ENCODE results near the gene PILRA.
A peak's percentile ranks its signal among the peaks of the same experiment; 100 is the strongest.
"Not testable (repeated sequence)": the region's sequence is repeated elsewhere in the genome, so short reads cannot be mapped to it uniquely, and the experiment has no call there.

PILRA gene

DNA sequence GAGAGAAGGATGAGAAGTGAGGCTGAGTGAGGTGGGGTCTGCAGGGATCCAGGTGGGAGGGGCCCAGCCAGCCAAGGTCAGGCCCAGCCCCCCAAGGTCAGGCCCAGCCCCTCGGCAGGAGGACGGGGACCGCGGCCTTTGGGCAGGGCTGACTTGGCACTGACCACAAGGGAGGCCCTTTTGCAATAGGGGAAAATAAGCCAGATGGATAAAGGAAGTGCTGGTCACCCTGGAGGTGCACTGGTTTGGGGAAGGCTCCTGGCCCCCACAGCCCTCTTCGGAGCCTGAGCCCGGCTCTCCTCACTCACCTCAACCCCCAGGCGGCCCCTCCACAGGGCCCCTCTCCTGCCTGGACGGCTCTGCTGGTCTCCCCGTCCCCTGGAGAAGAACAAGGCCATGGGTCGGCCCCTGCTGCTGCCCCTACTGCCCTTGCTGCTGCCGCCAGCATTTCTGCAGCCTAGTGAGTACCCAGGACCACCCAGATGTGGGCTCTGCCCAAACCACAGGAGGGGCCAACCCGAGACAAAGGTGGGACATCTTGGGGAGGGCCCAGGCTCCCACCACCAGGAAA, at the start of gene PILRA:
TSS of gene PILRA (plus strand) at position 227 of the 571 bp plus-strand sequence. CDS start at position 397, 170 bp downstream.
- no peak for DNase-seq

DNA sequence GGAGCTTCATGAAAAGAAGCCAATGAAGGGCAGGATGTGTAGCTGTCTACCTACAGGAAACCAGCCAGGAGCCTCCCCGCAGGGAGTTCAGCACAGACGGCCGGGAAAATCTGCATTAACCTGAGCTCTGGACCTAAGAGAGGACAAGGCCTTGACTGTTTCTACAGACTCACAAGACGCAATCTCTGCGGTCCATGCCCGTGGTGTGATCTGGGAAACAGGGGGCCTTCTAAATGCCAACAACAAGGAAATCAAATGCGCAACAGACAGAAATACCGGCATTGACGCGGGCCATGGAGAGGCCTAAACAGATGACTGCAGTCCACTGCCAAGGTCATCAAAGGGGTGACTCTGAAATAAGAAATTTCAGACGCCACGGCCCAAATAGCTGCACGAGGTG, 49.1 kb upstream of the PILRA start:
- DNase-seq, result not testable (repeated sequence)

DNA sequence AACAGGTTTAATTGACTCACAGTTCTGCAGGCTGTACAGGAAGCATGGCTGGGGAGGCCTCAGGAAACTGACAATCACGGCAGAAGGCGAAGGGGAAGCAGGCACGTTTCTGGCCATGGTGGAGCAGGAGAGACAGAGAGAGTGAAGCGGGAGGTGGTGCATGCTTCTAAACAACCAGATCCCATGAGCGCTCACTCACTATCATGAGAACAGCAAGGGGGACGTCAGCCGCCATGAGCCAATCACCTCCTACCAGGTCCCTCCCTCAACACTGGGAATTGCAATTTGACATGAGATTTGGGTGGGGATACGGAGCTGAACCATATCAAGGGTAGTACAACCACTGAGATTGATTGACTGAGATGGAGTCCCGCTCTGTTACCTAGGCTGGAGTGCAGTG, 47.6 kb upstream of the PILRA start:
- DNase-seq, result not testable (repeated sequence)

DNA sequence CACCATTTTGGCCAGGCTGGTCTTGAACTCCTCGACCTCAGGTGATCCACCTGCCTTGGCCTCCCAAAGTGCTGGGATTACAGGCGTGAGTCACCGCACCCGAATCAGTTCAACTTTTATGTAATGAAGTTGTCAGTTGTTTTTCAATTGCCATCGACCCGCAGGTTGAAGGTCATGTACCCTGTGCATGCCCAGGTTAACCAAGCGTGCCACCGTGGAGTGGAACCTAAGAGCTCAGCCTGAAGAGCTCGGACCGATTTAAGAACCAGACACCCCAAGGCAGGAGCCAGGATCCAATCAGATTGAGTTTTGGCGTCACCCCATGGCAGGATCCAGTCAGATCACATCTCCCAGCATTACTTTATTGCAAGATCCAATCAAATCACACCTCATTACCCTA, 46.4 kb upstream of the PILRA start:
- DNase-seq, result not testable (repeated sequence)

DNA sequence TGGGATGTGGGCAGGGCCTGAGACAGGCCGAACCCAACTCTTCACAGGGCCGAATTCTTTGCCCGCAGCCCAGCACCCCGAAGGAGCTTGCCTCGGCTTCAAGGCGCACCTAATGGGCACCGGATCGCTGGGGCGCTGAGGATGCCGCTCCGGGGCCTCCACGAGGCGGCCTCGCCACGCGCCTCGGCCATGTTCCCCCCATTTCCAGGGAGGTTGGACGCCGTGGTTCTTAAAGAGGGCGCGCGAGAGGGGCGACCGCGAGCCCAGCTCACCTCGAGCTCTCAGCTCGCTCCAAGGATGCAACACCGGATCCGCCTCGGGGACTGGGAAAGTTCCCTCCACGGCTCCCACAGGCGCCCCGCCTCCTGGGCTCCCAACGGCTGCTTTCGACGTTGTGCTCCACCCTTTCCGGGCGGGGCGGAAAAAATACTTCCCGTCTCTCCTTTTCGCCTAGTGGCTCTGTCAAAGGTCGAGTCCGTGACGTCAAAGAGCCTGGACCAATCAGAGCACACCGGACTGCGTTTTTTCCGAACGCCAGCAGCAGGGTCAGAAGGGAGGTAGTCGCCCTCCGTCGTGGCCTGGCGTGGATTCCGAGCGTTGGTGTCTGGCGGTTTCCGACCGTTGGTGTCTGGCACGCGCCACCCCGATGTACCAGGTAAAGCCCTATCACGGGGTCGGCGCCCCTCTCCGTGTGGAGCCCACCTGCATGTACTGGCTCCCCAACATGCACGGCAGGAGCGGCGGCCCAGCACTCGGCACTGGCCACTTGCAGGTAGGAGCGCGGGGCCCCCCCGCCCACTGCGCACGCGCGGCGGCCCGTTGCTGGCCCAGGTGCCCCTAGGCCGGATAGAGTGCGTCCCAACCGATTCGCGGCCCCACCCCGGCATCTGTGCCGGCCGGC, 37.5 kb upstream of the PILRA start:
- peak; percentile 98 for DNase-seq

DNA sequence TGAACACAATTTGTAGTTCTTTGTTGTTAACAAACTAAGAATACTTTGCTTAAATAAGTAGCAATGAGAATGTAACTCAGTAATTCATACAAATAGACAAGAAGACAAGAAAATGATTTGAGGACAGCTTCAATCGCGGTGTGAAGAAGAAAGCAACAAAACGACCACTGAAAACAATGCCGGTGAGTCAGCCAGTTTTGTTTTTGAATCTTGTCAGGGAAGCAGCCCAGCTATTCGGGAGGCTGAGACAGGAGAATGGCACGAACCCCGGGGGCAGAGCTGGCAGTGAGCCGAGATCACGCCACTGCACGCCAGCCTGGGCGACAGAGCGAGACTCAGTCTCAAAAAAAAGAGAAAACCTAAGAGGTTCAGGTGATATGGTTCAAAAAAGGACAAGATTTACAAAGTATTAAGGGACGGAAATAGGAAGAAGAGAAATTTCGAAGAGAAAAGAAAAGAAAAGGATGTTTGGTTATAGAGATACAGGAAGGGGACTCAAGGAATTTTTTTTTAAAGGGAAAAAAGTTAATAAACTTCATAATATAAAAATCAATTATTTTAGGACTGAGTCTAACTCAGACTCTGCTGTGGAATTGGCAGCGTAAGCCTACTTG, 35.1 kb upstream of the PILRA start:
- DNase-seq, result not testable (repeated sequence)

DNA sequence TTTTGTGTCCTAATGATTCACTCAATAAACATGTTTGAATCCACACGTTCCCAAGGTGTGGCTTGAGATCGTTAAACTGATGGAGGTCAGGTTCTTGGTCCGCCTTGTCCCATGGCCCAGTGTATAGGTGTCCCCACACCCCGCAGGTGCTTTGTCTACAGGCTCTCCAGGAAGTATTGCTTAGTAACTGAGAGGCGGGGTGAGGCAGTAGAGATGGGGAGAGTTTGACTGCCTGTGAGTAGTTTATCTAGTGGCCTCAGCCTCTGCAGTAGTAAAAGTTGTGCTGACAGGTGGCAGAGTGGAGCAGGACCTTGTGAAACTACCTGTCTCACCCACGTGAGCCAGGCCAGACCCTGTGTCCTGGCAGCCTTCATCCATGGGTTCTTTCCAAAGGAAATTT, 32.0 kb upstream of the PILRA start:
- not testable (repeated sequence) for DNase-seq

DNA sequence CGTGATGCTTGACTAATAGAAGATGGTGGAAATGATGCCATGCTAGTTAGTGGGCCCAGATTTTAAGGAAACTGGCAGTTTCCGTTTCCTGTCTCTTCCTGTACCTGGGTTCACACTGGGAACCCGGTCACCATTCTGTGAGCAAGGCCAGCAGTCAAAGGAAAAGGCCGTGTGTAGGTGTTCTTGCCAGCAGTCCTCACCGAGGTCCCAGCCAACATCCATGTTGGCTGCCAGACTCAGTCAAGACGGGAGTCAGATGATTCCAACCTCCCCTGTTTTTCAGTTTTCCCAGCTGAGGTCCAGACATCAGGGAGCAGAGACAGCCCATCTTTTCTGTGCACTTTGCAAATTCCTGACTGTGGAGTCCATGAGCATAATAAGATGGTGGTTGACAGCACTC, 30.5 kb upstream of the PILRA start:
- no peak for DNase-seq

DNA sequence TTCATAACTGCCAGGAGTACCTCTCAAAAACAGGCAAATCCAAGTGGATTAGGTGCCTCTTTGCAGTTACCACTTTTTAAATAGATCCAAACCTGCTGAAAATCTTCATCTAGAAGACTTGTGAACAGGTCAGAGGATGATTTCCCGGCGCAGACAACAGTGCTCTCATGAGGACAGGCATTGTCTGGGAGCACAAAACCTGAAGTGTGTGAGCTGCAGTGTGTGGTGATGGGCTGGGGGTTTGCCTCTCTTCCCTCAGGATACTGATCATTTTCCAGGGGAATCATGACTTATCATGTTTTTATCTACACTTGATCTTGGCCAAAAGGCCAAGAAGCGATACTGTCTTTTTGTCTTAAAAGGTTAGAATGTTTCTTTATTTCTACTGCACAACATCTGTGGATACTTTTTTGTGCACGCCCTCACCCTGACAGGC, 29.1 kb upstream of the PILRA start:
- DNase-seq, result not testable (repeated sequence)

DNA sequence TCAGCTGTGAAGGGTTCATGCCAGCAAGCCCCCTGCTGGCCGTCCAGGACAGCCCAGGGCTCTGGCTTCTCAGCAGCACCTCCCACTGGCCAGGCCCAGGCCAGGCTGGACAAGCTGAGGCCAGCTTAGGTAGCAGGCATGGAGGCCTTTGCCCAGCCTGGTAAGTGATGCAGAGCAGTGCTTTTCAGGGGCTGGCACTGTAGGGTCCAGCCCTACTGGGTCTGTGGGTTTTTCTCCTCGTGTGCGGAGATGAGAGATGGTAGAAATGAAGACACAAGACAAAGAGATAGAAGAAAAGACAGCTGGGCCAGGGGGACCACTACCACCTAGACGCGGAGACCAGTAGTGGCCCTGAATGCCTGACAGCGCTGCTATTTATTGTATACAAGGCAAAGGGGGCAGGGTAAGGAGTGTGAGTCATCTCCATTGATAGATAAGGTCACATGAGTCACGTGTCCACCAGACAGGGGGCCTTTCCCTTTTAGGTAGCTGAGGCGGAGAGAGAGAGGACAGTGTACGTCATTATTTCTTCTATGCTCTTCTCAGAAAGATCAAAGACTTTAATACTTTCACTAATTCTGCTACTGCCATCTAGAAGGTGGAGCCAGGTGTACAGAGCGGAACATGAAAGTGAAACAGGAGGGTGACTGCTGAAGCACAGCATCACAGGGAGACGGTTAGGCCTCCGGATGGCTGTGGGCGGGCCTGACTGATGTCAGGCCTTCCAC, 28.6 kb upstream of the PILRA start:
- peak; percentile 92 for DNase-seq

DNA sequence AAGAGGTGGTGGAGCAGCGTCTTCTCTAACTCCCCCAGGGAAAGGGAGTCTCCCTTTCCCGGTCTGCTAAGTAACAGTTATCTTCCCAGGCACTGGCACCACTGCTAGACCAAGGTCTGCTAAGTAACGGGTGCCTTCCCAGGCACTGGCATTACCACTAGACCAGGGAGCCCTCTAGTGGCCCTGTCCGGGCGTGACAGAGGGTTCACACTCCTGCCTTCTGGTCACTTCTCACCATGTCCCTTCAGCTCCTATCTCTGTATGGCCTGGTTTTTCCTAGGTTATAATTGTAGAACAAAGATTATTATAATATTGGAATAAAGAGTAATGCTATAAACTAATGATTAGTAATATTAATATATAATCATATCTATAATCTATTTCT, 28.0 kb upstream of the PILRA start:
- DNase-seq, result peak; percentile 70

DNA sequence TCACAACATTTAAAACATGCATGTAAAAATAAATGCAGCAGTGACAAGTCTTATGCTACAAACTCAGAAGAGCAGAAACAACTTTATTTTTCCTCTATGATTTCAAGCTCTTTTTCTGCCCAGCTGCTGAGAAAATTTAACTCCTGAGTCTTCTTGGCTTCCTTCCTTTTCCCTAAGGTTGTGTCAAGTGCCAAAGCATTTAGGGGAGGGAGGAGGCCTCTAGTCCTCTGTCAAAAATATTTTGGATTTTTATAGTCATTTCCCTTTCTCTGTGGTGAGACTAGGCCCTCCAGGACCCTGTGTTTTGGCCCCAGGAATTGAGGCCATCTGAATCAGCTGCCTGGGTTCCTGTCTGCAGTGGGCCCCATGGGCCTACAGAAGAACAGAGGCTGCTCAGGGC, 26.4 kb upstream of the PILRA start:
- no peak for DNase-seq

DNA sequence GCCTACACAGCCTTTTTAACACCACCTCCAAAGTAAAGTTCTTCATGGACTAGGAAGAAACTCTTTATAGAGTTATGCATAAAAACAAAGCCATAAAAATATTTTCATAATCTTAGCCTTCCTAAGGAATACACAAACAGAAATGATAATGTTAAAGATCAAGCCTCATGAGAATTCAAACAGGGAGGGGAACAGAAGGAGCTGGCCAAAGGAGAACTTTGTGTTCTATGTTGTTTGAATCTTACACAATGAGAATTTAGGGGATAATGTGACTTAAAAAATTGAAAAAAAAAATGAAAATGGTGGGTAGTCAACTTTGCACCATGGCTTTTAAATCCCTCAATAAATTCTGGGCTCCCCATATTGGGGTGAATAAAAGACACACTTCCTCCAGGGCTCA, 24.5 kb upstream of the PILRA start:
- no peak for DNase-seq

DNA sequence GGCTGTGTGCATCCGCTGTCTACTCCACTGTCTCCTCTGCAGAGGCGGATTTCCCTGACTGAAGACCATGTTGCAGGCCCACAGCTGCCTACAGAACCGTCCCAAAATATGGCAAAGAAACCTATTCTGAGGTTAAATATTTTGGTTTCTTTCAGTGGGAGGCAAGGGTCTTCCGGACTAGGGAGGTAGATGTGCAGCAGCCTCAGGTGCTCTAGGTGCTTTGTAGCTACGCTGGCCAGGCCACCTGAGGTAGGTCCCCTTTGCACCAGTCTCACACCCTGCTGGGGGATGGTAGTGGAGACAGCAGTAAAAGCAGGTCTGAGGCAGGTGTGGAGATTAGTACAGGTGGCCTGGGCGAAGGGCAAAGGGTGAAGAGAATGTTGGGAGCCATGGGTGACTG, 23.5 kb upstream of the PILRA start:
- no peak for DNase-seq

DNA sequence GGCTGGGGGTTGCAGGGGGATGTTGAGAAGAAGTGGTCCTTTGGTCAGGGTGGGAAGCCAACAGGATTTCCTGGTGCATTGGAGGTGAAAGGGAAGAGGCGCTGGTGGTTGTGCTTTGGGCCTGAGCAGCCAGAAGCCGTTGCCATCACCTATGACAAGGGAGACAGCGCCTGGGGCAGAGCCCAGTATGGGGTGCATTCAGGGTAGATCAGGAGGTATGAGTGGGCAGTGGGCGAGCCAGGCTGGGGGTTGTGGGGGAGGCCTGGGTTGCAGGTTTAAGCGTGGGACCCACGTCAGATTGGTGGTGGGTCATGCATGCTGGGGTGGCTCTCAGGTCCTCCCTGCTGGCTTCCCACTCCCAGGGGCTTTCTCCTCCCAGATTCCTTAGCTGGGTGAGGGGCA, 21.6 kb upstream of the PILRA start:
- DNase-seq, result no peak

DNA sequence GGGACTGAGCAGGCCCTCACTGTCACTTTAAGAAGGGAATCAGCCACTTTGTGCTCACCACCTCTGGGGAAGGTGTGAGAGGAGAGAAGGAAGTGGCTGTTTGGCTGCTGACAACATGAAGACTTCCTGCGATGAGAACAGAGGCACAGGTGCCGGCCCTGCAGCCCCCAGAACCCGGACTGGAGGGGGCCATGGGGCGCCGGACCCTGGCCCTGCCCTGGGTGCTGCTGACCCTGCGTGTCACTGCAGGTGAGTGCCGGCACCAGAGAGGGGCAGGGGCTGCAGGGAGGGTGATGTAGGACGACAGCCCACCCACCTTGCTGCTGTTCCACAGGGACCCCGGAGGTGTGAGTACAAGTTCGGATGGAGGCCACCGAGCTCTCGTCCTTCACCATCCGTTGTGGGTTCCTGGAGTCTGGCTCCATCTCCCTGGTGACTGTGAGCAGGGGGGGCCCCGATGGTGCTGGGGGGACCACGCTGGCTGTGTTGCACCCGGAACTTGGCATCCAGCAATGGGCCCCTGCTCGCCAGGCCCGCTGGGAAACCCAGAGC, 21.0 kb upstream of the PILRA start:
- DNase-seq, result not testable (repeated sequence)

DNA sequence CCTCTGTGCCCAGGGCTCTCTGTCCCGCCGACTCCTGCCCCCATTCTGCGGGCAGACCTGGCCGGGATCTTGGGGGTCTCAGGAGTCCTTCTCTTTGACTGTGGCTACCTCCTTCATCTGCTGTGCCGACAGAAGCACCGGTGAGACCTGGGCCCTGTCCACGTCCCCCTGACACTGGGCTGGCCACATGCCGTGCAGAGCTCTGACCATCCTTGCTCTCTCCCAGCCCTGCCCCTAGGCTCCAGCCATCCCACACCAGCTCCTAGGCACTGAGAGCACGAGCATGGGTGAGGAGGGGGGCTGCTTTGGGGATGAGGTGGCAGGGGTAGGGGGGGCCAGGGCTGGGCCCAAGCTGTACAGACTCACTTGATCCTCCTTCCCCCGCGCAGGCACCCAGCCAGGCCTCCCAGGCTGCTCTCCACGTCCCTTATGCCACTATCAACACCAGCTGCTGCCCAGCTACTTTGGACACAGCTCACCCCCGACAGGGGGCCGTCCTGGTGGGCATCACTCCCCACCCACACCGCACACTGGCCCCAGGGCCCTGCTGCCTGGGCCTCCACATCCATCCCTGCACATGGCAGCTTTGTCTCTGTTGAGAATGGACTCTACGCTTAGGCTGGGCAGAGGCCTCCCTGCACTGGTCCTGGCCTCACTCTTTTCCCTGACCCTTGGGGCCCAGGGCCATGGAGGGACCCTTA, 20.2 kb upstream of the PILRA start:
- no peak for DNase-seq

DNA sequence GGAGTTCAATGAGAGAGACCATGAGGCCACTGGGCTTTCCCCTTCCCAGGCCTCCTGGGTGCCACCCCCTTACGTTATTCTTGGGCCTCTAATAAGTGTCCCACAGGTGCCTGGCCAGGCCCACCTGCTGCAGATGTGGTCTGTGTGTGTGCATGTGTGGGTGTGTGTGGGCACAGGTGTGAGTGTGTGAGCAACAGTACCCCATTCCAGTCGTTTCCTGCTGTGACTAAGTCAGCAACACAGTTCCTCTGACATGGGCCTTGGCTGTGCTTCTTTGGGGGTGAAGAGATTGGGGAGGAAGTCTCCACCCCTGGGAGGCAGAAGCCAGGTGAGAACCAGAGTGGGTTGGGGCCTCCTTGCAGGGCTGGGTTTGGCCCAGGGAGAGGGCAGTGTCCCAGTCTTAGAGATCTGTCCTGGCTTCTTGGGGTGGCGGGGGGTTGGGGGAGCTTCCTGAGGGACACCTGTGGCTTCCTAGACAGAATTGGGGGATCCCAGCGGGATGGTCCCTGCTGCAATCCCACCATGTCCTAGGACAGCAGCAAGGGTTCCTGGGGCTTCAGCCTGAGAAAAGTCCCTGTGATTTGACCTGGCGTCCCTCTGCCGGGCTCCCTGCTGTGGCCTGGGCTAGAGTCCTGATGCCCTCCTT, 19.5 kb upstream of the PILRA start:
- DNase-seq, result no peak

DNA sequence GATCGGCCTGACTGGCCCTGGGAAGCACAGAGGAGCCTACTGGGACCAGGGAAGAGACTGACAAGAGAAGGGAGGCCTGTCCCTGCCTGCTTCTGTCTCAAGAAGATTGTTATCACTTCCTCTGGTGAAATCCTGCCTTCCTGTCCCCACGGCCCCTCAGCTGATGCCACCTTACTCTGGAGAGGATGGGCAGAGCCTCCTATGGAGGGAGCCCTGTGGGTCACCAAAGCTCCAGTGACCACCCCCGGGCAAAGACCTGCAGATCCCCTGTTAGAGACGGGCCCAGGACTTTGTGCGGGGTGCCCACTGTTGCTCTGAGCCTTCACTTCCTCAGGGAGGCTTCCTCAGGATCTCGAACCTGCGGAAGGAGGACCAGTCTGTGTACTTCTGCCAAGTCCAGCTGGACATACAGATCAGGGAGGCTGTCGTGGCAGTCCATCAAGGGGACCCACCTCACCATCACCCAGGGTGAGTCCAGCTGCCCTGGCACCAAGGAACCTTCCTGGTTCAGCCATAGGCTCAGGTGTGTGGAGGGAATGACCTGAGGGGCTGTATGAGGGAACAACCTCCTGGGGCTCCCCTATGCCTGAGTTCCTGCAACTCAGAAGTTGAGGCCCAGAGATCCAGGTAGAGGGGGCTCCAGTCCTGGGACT, 16.7 kb upstream of the PILRA start:
- no peak for DNase-seq

DNA sequence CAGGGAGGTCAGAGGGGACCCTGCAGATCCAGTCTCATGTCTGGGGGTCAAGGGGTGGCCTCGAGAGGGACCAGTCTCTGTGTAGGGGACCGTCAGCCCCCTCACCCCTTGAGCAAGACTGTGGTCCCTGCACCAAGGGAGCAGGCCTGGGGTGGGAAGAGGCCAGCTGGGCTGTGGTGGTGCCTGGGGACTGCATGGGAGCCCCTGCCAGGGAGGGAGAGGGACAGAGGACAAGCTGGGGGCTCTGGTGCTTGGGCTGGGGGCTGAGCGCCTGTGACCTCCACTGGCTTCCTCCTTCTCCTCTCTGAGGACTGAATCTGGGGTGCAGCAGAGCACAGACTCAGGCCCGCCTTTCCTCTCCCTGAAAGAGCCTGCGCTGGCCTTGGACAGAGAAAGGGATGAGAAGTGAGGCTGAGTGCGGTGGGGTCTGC, 16.1 kb upstream of the PILRA start:
- DNase-seq, result no peak
